Lower leg skin (tissue), 3 donors: ENCODE measurements around the gene LRRC8A.

Source experiments
- POLR2A ChIP-seq, 2 donors: fragments of 450-650 bp; IDR thresholded peaks; one replicate each; pipeline ENCODE4 v1.6.1; 2016 to 2017; ENCODE audit warnings: antibody characterized with exemption in 2 of 2, mild to moderate bottlenecking in 1 of 2, moderate library complexity in 1 of 2
- TF ChIP-seq, protein P1 (sequence below), 3 donors: fragments of 450-650 bp; IDR thresholded peaks; one replicate each; pipeline ENCODE4 v1.5.1; 2016; ENCODE audit warnings: antibody characterized with exemption in 3 of 3, mild to moderate bottlenecking in 3 of 3, moderate library complexity in 2 of 3

DNA sequence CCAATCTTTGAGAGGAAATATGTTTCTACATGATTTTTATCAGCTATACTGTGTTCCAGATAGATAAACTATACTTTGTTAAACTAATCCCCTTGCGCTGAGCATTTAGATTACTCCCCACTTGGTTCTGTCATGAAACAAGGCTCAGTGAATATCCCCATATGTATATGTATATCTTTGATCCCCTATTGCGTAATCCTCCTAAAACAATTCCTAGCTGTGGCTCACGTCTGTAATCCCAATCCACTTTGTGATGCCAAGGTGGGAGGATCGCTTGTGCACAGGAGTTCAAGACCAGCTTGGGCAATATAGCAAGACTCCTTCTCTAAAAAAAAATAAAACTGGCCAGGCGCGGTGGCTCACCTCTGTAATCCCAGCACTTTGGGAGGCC, 41.6 kb downstream of the LRRC8A start:
- TF ChIP-seq POLR2A (IDR thresholded peaks at IDR 0.05): no peak
- TF ChIP-seq, protein P1, sequence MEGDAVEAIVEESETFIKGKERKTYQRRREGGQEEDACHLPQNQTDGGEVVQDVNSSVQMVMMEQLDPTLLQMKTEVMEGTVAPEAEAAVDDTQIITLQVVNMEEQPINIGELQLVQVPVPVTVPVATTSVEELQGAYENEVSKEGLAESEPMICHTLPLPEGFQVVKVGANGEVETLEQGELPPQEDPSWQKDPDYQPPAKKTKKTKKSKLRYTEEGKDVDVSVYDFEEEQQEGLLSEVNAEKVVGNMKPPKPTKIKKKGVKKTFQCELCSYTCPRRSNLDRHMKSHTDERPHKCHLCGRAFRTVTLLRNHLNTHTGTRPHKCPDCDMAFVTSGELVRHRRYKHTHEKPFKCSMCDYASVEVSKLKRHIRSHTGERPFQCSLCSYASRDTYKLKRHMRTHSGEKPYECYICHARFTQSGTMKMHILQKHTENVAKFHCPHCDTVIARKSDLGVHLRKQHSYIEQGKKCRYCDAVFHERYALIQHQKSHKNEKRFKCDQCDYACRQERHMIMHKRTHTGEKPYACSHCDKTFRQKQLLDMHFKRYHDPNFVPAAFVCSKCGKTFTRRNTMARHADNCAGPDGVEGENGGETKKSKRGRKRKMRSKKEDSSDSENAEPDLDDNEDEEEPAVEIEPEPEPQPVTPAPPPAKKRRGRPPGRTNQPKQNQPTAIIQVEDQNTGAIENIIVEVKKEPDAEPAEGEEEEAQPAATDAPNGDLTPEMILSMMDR (IDR thresholded peaks at IDR 0.05): no peak
